H9 (cell line): ENCODE results near the gene ARL14EPL. TPM values are rescaled to one million over a fixed set of nuclear protein-coding genes. Genes with fewer than 3 reads are reported as not detected.

ENCODE experiments used
- DNase-seq: peaks from one replicate; pipeline ENCODE4 v3.0.0-alpha.2; 2017
- H2AFZ ChIP-seq: one replicate; pipeline ENCODE4 v1.6.1; 2013; ENCODE audit warnings: mild to moderate bottlenecking, low read length, control low read depth, moderate library complexity
- H2AK5ac ChIP-seq: 2 replicates; pipeline ENCODE4 v1.6.1; 2013; ENCODE audit warnings: low read length, control low read depth, mixed read lengths; ENCODE audit not compliant: insufficient read length
- H2BK120ac ChIP-seq: one replicate; pipeline ENCODE4 v1.6.1; 2013; ENCODE audit warnings: low read depth, mild to moderate bottlenecking, low read length, control low read depth, inconsistent platforms; ENCODE audit not compliant: poor library complexity, severe bottlenecking
- H2BK12ac ChIP-seq: 2 replicates; pipeline ENCODE4 v1.6.1; 2013; ENCODE audit warnings: low read length, control low read depth, mixed read lengths, low read depth; ENCODE audit not compliant: insufficient read length
- H2BK15ac ChIP-seq: 2 replicates; pipeline ENCODE4 v1.6.1; 2013; ENCODE audit warnings: low read depth, low read length, control low read depth
- H2BK20ac ChIP-seq: one replicate; pipeline ENCODE4 v1.6.1; 2013; ENCODE audit warnings: low read depth, mild to moderate bottlenecking, low read length, control low read depth, inconsistent platforms; ENCODE audit not compliant: poor library complexity, severe bottlenecking
- H2BK5ac ChIP-seq: 2 replicates; pipeline ENCODE4 v1.6.1; 2013; ENCODE audit warnings: low read length, control low read depth, mixed read lengths; ENCODE audit not compliant: insufficient read length
- H3K14ac ChIP-seq: 2 replicates; pipeline ENCODE4 v1.6.1; 2013; ENCODE audit warnings: low read length, control low read depth; ENCODE audit not compliant: insufficient read depth
- H3K18ac ChIP-seq: 2 replicates; pipeline ENCODE4 v1.6.1; 2013; ENCODE audit warnings: low read depth, mild to moderate bottlenecking, mixed read lengths, low read length, control low read depth; ENCODE audit not compliant: insufficient read length
- H3K23ac ChIP-seq: 2 replicates; pipeline ENCODE4 v1.6.1; 2013; ENCODE audit warnings: low read length, control low read depth, mixed read lengths, low read depth; ENCODE audit not compliant: insufficient read length
- H3K23me2 ChIP-seq: 2 replicates; pipeline ENCODE4 v1.6.1; 2013; ENCODE audit warnings: low read depth, mild to moderate bottlenecking, mixed read lengths, low read length, control low read depth; ENCODE audit not compliant: insufficient read length, poor library complexity, severe bottlenecking
- H3K27ac ChIP-seq: 2 replicates; pipeline ENCODE4 v1.5.1; 2013; ENCODE audit warnings: low read length, control low read depth, mixed read lengths, low read depth; ENCODE audit not compliant: insufficient read length
- H3K27me3 ChIP-seq: 2 replicates; pipeline ENCODE4 v1.6.1; 2013; ENCODE audit warnings: low read length, control low read depth, inconsistent platforms; ENCODE audit not compliant: insufficient read depth
- H3K4ac ChIP-seq: 2 replicates; pipeline ENCODE4 v1.6.1; 2013; ENCODE audit warnings: low read depth, mild to moderate bottlenecking, control low read depth, inconsistent platforms, low read length, moderate library complexity
- H3K4me1 ChIP-seq: 2 replicates; pipeline ENCODE4 v1.6.1; 2013; ENCODE audit warnings: low read length, control low read depth, inconsistent platforms; ENCODE audit not compliant: insufficient read depth
- H3K4me2 ChIP-seq: 2 replicates; pipeline ENCODE4 v1.6.1; 2013; ENCODE audit warnings: low read length, control low read depth, mixed read lengths; ENCODE audit not compliant: insufficient read length, insufficient read depth
- H3K56ac ChIP-seq: 2 replicates; pipeline ENCODE4 v1.6.1; 2013; ENCODE audit warnings: low read depth, mild to moderate bottlenecking, mixed read lengths, low read length, control low read depth; ENCODE audit not compliant: insufficient read length
- H3K79me1 ChIP-seq: 2 replicates; pipeline ENCODE4 v1.6.1; 2013; ENCODE audit warnings: low read depth, mild to moderate bottlenecking, moderate library complexity, low read length, control low read depth, inconsistent platforms; ENCODE audit not compliant: insufficient read depth, poor library complexity, severe bottlenecking
- H3K79me2 ChIP-seq: 2 replicates; pipeline ENCODE4 v1.6.1; 2013; ENCODE audit warnings: low read length, control low read depth, inconsistent platforms; ENCODE audit not compliant: insufficient read depth
- H3K9ac ChIP-seq: 2 replicates; pipeline ENCODE4 v1.6.1; 2013; ENCODE audit warnings: low read length, control low read depth, mixed read lengths; ENCODE audit not compliant: insufficient read length; ENCODE audit errors: extremely low read depth
- H3K9me3 ChIP-seq: one replicate; pipeline ENCODE4 v1.6.1; 2013; ENCODE audit warnings: low read depth, low read length, inconsistent platforms; ENCODE audit not compliant: control insufficient read depth
- H3T11ph ChIP-seq: one replicate; pipeline ENCODE4 v1.6.1; 2013; ENCODE audit warnings: mild to moderate bottlenecking, low read length, control low read depth, inconsistent platforms
- H4K20me1 ChIP-seq: one replicate; pipeline ENCODE4 v1.6.1; 2013; ENCODE audit not compliant: control insufficient read depth, insufficient read length, insufficient read depth
- H4K5ac ChIP-seq: 2 replicates; pipeline ENCODE4 v1.6.1; 2013; ENCODE audit warnings: low read depth, mild to moderate bottlenecking, mixed read lengths, low read length, control low read depth; ENCODE audit not compliant: insufficient read length
- H4K8ac ChIP-seq: replicated peaks from 2 replicates; pipeline ENCODE4 v1.6.1; 2013; ENCODE audit warnings: low read length, control low read depth, mixed read lengths, low read depth; ENCODE audit not compliant: insufficient read length
- H4K91ac ChIP-seq: 2 replicates; pipeline ENCODE4 v1.6.1; 2013; ENCODE audit warnings: low read depth, mild to moderate bottlenecking, moderate library complexity, mixed read lengths, low read length, control low read depth; ENCODE audit not compliant: insufficient read length
- H3K27ac Mint-ChIP-seq, 3 experiments: 2 replicates in 2 of 3; 3 replicates in 1 of 3; pipeline ENCODE4 v1.8.0; 2020 to 2021; ENCODE audit warnings: mixed read lengths in 3 of 3, mild to moderate bottlenecking in 1 of 3, moderate library complexity in 1 of 3
- H3K27me3 Mint-ChIP-seq: 2 replicates; pipeline ENCODE4 v1.8.0; 2021; ENCODE audit warnings: low read depth, mild to moderate bottlenecking, moderate library complexity, mixed read lengths
- H3K36me3 Mint-ChIP-seq, 3 experiments: 2 replicates in 2 of 3; 3 replicates in 1 of 3; pipeline ENCODE4 v1.8.0; 2020 to 2021; ENCODE audit warnings: low read depth in 3 of 3, mixed read lengths in 3 of 3; ENCODE audit not compliant: insufficient read depth in 1 of 3
- H3K4me1 Mint-ChIP-seq, 2 experiments: 2 replicates each; pipeline ENCODE4 v1.8.0; 2020; ENCODE audit warnings: mixed read lengths in 2 of 2
- H3K4me3 Mint-ChIP-seq, 2 experiments: 2 replicates in 1 of 2; 3 replicates in 1 of 2; pipeline ENCODE4 v1.8.0; 2020 to 2021; ENCODE audit warnings: mild to moderate bottlenecking in 2 of 2, mixed read lengths in 2 of 2, moderate library complexity in 1 of 2
- H3K9me3 Mint-ChIP-seq, 2 experiments: 2 replicates in 1 of 2; 3 replicates in 1 of 2; pipeline ENCODE4 v1.8.0; 2020; ENCODE audit warnings: mild to moderate bottlenecking in 2 of 2, mixed read lengths in 2 of 2, moderate library complexity in 1 of 2
- CTCF ChIP-seq: fragments of 200-600 bp; sonication (generic); conservative IDR thresholded peaks from 3 replicates; pipeline ENCODE4 v1.8.0; 2021; ENCODE audit warnings: antibody characterized with exemption, mild to moderate bottlenecking
- WGBS: extraction: QIAGEN DNeasy Blood & Tissue Kit; methylation state at CpG from one replicate; pipeline ENCODE4 v1.1.7; 2013; ENCODE audit warnings: missing lambda C conversion rate, low lambda C conversion rate, mixed read lengths; ENCODE audit not compliant: insufficient read length; ENCODE audit errors: extremely low coverage; 5-methylcytosine and 5-hydroxymethylcytosine counted together
- total RNA-seq: library from RNA; stranded (reverse); gene quantifications from 2 replicates; pipeline ENCODE4 v1.2.1, GENCODE V29; 2021

The ARL14EPL gene
- total RNA-seq, 1 experiment from 2014 or later, result not detected

- Histone ChIP-seq H4K5ac (no peak overlapping the region), H2BK15ac (no peak overlapping the region), H2AFZ (no peak overlapping the region), H3K9me3 (no peaks in the 10 kb centered on the region), H3K4me1 (no peaks in the 10 kb centered on the region), H4K20me1 (no peaks in the 10 kb centered on the region), H3K23me2 (no peaks in the 10 kb centered on the region), H3K18ac (no peak overlapping the region), H2BK5ac (no peak overlapping the region), H3K4me2 (no peak overlapping the region), H2BK120ac (no peak overlapping the region), H2BK20ac (no peak overlapping the region), H2BK12ac (no peak overlapping the region), H3K9ac (no peak overlapping the region), H3K79me2 (no peaks in the 10 kb centered on the region; the same call in 1 of the 2 replicates), H3K79me1 (no peaks in the 10 kb centered on the region), H3K14ac (no peak overlapping the region), H3K4ac (no peak overlapping the region), H3K27me3 (no peaks in the 10 kb centered on the region), H4K8ac (no peak overlapping the region), H3T11ph (no peak overlapping the region), H3K23ac (no peak overlapping the region), H2AK5ac (no peak overlapping the region), H3K27ac (no peak overlapping the region), H4K91ac (no peak overlapping the region), H3K56ac (no peak overlapping the region)
- no CpG with 5 or more reads among the region's 6 CpGs for WGBS
- H3K27ac Mint-ChIP-seq, result no peak overlapping the region
- no peaks in the 10 kb centered on the region for H3K9me3 Mint-ChIP-seq
- H3K4me3 Mint-ChIP-seq, result no peak overlapping the region
- H3K36me3 Mint-ChIP-seq, result no peaks in the 10 kb centered on the region
- H3K4me1 Mint-ChIP-seq, result no peaks in the 10 kb centered on the region
- no peak for DNase-seq
- H3K27me3 Mint-ChIP-seq, result peaks cover 2% of the 10 kb centered on the region; the same call in 1 of the 2 replicates
- TF ChIP-seq CTCF, result no peak
Measured at GRCh38 chr5:116075191-116075831, 43.0 kb downstream of the ARL14EPL start.
